Activated CD8-positive, alpha-beta memory T cell treated with anti-CD3 and anti-CD28 coated beads, Interleukin-2, amount 10 ng/mL, durations not matched to agents 7 days and 5 days (primary cell): ENCODE results near the gene NR2C1. TPM values are rescaled to one million over a fixed set of nuclear protein-coding genes. Genes with fewer than 3 reads are reported as not detected.

Experiments
- ATAC-seq: fragments of 150-1000 bp; cut with Tn5 transposase; one replicate; pipeline ENCODE4 v1.10.0; 2021; ENCODE audit warnings: moderate library complexity
- CTCF ChIA-PET: fragments of 350-600 bp; sonication (Branson Sonifier 250); formaldehyde crosslinking; loops from one replicate; lab custom pipeline; 2021; ENCODE audit warnings: antibody characterized with exemption; lab: Charles Lee
- DNase-seq: peaks from one replicate; pipeline ENCODE4 v3.0.0-alpha.2; 2020
- H3K27ac Mint-ChIP-seq: one replicate; pipeline ENCODE4 v1.8.0; 2021; ENCODE audit warnings: mild to moderate bottlenecking, mixed read lengths
- H3K27me3 Mint-ChIP-seq: one replicate; pipeline ENCODE4 v1.8.0; 2021; ENCODE audit warnings: mixed read lengths
- H3K36me3 Mint-ChIP-seq: one replicate; pipeline ENCODE4 v1.8.0; 2021; ENCODE audit warnings: mild to moderate bottlenecking, mixed read lengths
- H3K4me1 Mint-ChIP-seq: one replicate; pipeline ENCODE4 v1.8.0; 2021; ENCODE audit warnings: mixed read lengths
- H3K4me3 Mint-ChIP-seq: one replicate; pipeline ENCODE4 v1.8.0; 2021; ENCODE audit warnings: mild to moderate bottlenecking, moderate library complexity, mixed read lengths
- H3K9me3 Mint-ChIP-seq: one replicate; pipeline ENCODE4 v1.8.0; 2022; ENCODE audit warnings: low read depth, mixed read lengths
- total RNA-seq, 2 experiments: library from RNA; stranded (reverse); gene quantifications; one replicate each; pipeline ENCODE4 v1.2.3, GENCODE V29; 2021

Gene NR2C1
- 10 to 100 TPM; 35.5 to 40.9 TPM for total RNA-seq

DNA sequence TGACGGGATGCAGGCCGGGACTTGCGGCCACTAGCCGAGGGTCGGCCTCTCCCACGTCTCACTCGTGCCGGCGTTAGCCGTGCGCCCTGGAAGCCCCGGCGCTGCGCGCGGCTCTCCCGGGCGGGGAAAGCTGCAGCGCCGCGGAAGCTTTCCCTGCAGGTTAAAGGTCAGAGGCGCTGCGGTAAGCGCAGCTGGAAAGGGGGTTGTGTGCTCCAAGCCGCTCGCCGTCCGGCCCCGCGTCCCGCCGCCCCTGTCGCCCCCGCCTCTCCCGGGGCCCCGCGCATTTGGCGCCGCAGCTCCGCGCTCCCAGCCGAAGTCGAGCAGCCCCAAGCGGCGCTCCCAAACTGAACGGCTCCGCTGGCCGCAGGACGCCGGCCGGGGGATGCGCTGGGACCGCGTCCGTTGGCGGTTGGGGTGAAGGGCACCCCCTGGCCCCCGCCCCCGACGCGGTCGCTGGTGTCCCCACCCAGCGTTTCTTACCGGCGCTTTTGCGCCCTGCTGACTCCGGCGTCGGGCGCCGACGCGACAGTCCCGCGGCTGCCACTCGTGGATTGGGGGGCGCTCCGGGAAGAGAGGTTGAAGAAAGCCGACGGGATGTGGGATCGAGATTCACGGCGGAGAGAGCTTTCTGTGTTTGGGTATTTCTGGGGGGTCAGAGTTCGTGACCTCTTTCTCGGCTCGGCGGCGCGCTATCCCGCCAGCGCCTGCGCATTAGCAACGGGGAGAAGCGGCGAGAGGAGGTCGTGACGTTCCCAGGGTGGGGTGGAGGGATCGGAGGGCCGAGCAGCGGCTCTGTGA, at the start of gene NR2C1:
Gene NR2C1 (minus strand): TSS at position 719 of the 798 bp plus-strand sequence. CDS start 6,234 bp downstream, outside the sequence.
- Mint-ChIP-seq H3K4me3 (peak within 1 kb of the TSS; percentile 90), H3K4me1 (peaks cover 16% of the 10 kb centered on the region), H3K36me3 (peaks cover 7% of the 10 kb centered on the region), H3K27ac (peak within 1 kb of the TSS; percentile 91), H3K9me3 (no peaks in the 10 kb centered on the region), H3K27me3 (no peaks in the 10 kb centered on the region)
- CTCF ChIA-PET, result interaction anchor here (0.6 to 2.4 kb wide), 23 partner anchors 10 to 868 kb away, joined by 3 to 11 read pairs (median 4); partner anchors contain the start of genes FGD6, METAP2, NDUFA12 and VEZT
- DNase-seq, result peak; percentile 97
- ATAC-seq, result peak; percentile 97

DNA sequence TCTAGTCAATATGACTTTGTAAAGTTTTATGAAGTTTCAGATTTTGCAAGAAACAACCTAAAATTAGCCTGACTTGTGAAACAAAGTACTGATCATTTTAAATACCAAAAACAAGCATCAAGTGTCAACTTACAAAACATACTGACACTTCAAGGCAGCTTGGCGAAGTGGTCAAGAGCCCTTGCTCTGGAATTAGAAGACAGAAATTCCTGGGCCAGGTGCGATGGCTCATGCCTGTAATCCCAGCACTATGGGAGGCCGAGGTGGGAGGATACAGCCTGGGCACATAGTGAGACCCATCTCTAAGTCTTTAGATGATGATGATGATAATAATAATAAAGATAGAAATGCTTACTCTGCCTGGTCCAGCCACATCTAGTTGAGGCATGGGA, 45.4 kb upstream of the NR2C1 start:
- no peaks in the 10 kb centered on the region for H3K36me3 Mint-ChIP-seq
- DNase-seq, result no peak
- peaks cover 10% of the 10 kb centered on the region for H3K4me1 Mint-ChIP-seq
- no peaks in the 10 kb centered on the region for H3K9me3 Mint-ChIP-seq
- no peak for ATAC-seq
- no peaks in the 10 kb centered on the region for H3K27me3 Mint-ChIP-seq
- H3K27ac Mint-ChIP-seq, result no peak overlapping the region
- CTCF ChIA-PET, result interaction anchor here (1.3 to 3.3 kb wide), 2 partner anchors 416 to 420 kb away, joined by 4 to 16 read pairs; no protein-coding TSS in a partner anchor
- H3K4me3 Mint-ChIP-seq, result no peak overlapping the region

DNA sequence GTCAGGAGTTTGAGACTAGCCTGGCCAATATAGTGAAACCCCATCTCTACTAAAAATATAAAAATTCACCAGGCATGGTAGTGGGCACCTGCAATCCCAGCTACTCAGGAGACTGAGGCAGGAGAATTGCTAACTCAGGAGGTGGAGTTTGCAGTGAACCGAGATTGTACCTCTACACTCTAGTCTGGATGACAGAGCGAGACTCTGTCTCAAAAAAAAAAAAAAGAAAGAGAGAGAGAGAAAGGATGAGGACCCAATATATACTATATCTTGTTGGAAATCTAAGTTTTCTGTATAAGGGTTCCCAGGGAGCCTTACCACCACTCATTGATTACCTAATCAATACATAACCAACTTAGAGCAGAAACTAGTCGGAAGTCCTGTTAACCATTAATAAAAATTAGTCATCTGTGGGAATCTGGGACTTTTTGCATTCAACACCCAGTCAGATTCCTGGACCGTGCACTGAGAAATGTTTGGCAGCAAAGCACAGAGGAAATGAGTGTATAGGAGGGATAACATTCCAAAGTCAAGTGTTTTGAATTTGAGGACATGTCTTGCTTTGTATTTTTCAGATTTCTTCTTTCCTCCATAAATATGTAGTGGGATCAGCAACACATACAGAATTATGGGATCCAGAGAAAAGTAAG, 44.8 kb upstream of the NR2C1 start:
- Mint-ChIP-seq H3K27me3 (no peaks in the 10 kb centered on the region), H3K9me3 (no peaks in the 10 kb centered on the region), H3K4me1 (peaks cover 10% of the 10 kb centered on the region), H3K27ac (no peak overlapping the region), H3K4me3 (no peak overlapping the region), H3K36me3 (no peaks in the 10 kb centered on the region)
- ATAC-seq (no peak), DNase-seq (no peak)
- CTCF ChIA-PET, result interaction anchor here (2.2 to 3.3 kb wide), 2 partner anchors 417 to 421 kb away, joined by 16 to 31 read pairs; no protein-coding TSS in a partner anchor

DNA sequence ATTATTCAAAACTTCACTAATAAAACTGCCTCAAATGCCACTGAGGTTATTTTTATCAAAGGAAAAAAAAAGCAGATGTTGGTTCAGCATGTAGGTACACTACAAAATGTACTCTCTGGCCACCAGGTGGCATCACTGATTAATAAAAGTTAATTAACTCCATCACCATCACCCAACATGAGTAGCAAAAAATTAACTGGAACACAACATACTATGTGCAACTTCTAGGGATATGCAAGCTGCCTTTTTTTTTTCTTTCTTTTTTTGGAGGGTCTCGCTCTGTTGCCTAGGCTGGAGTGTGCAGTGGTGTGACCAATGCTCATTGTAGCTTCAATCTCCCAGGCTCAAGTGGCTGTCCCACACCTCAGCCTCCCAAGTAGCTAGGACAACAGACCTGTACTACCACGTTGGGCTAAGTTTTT, 43.8 kb upstream of the NR2C1 start:
- Mint-ChIP-seq H3K4me3 (no peak overlapping the region), H3K9me3 (no peaks in the 10 kb centered on the region), H3K4me1 (peaks cover 10% of the 10 kb centered on the region), H3K27me3 (no peaks in the 10 kb centered on the region), H3K27ac (no peak overlapping the region), H3K36me3 (no peaks in the 10 kb centered on the region)
- ATAC-seq (peak; percentile 88), DNase-seq (peak; percentile 70)
- CTCF ChIA-PET, result interaction anchor here (1.0 to 3.3 kb wide), 9 partner anchors 9 to 422 kb away, joined by 3 to 31 read pairs (median 4); partner anchors contain the start of genes FGD6, NR2C1 and VEZT

DNA sequence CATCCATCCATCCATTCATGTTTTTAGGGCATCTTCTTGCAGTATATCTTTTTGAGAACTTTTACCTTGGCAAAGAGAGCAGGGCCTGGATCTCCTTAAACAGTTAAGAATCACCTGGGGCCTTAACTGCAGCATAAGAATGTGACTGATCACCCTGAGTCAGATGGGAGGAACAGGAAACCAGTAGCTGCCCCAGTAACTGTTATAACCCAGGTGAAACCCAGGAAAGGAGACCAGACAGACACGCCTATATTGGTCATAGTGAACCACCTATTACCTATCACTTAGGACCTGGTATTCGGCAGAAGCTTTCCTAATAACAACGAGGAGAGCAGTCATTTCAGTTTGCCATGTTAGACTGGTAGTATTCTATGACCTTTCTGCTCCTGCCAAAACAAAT, 43.4 kb upstream of the NR2C1 start:
- H3K4me1 Mint-ChIP-seq, result peaks cover 10% of the 10 kb centered on the region
- CTCF ChIA-PET, result interaction anchor here (1.0 to 3.3 kb wide), 9 partner anchors 9 to 422 kb away, joined by 3 to 31 read pairs (median 4); partner anchors contain the start of genes FGD6, NR2C1 and VEZT
- no peaks in the 10 kb centered on the region for H3K27me3 Mint-ChIP-seq
- H3K36me3 Mint-ChIP-seq, result no peaks in the 10 kb centered on the region
- ATAC-seq, result peak; percentile 67
- H3K4me3 Mint-ChIP-seq, result peak overlapping the region; percentile 0
- peak overlapping the region; percentile 53 for H3K27ac Mint-ChIP-seq
- H3K9me3 Mint-ChIP-seq, result no peaks in the 10 kb centered on the region
- no peak for DNase-seq

DNA sequence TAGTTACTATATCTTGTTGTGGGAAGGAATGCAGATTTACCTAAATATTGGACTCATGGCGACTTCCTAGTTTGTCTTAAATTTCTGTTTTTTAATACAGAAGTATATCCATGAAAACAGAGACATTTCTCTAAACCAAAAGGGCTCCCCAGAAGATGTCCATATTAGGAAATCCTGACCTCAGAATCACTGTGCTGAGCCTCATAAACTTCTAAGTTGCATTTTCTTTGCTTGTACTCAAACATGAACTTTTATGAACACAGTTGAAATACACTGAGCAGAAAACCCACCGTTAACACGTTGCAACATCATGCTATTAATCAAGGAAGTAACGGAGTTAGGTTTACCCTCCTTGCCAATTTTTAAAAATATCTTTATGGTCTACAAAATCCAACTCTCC, 42.9 kb upstream of the NR2C1 start:
- ATAC-seq (no peak), DNase-seq (no peak)
- H3K4me3 Mint-ChIP-seq, result peak overlapping the region; percentile 0
- H3K9me3 Mint-ChIP-seq, result no peaks in the 10 kb centered on the region
- CTCF ChIA-PET, result interaction anchor here (1.0 to 3.3 kb wide), 9 partner anchors 9 to 423 kb away, joined by 3 to 31 read pairs (median 6); partner anchors contain the start of genes FGD6, NR2C1 and VEZT
- peaks cover 10% of the 10 kb centered on the region for H3K4me1 Mint-ChIP-seq
- H3K27me3 Mint-ChIP-seq, result no peaks in the 10 kb centered on the region
- H3K27ac Mint-ChIP-seq, result peak overlapping the region; percentile 53
- no peaks in the 10 kb centered on the region for H3K36me3 Mint-ChIP-seq

DNA sequence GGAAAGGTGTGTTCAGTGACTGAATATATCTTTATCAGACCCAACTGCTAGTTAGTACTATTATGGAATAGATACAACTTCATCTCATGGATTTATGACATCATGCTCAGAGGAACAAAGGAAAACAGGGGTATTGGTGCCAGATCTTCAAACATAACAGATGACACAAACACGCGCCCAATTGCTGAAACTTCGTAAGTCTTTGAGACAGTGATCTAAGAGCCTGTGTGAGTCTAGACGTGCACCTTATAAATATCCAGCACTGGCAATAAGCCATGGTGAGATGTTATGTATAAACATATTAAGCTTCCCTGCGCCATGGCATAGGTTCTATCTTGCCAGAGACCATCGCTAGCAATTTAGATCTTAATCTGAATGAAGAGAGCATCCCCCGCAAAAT, 42.2 kb upstream of the NR2C1 start:
- CTCF ChIA-PET, result interaction anchor here (1.7 to 3.3 kb wide), 4 partner anchors 10 to 423 kb away, joined by 6 to 16 read pairs (median 14); partner anchors contain the start of genes FGD6 and VEZT
- DNase-seq (no peak), ATAC-seq (no peak)
- H3K4me1 Mint-ChIP-seq, result peaks cover 10% of the 10 kb centered on the region
- no peak overlapping the region for H3K27ac Mint-ChIP-seq
- H3K27me3 Mint-ChIP-seq, result no peaks in the 10 kb centered on the region
- no peaks in the 10 kb centered on the region for H3K36me3 Mint-ChIP-seq
- H3K4me3 Mint-ChIP-seq, result no peak overlapping the region
- H3K9me3 Mint-ChIP-seq, result no peaks in the 10 kb centered on the region

DNA sequence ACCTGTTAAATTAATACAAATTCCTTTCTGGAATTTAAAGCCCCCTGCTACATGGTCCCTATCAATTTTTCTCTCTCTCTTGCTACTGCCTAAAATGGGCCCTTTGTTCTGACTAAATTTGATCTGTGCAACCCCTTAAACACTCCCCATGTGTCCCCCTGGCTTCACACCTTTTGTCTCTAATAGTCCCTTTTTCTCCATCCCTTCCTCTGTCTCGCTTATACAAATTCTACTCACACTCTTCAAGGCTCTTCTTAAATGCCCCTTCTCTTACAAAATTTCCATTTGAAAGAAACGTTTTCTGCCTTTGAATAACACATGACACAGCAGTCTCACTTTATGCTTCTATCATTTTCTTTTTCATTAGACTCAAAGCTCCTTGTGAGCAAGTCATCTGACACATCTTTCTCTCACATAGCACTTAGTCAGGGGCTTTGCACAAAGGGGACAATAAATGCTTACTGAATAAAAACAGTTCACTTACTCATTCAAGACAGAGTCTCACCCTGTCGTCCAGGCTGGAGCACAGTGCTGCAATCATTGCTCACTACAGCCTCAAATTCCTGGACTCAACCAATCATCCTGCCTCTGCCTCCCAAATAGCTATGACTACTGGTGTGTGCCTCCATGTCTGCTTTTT, 41.5 kb upstream of the NR2C1 start:
- no peak for DNase-seq
- Mint-ChIP-seq H3K36me3 (no peaks in the 10 kb centered on the region), H3K4me3 (no peak overlapping the region), H3K27ac (no peak overlapping the region), H3K9me3 (no peaks in the 10 kb centered on the region), H3K27me3 (no peaks in the 10 kb centered on the region), H3K4me1 (peaks cover 10% of the 10 kb centered on the region)
- no peak for ATAC-seq
- CTCF ChIA-PET, result interaction anchor here (1.8 kb wide), 1 partner anchor 419 kb away, joined by 11 read pairs; no protein-coding TSS in a partner anchor

DNA sequence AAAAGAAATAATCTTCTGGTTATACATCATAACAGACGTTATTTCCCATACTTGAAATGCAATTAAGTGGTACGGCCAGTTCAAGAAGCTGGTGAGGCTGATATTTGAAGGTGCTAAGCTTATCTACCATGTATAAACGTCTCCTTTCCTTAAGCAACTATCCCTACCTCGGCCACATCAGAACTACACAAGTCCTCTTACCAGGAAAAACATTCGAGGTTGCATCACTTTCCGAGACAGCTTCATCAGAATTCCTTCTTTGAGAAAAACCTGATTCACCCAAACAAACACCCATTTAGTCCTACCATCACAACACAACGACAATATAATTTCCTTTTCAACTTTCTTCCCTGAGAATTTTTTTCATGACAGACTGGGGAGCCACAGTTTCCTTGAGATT, 33.9 kb upstream of the NR2C1 start:
- ATAC-seq (no peak), DNase-seq (no peak)
- Mint-ChIP-seq H3K9me3 (no peaks in the 10 kb centered on the region), H3K27ac (no peak overlapping the region), H3K4me1 (peaks cover 17% of the 10 kb centered on the region), H3K27me3 (no peaks in the 10 kb centered on the region), H3K4me3 (no peak overlapping the region), H3K36me3 (no peaks in the 10 kb centered on the region)
- CTCF ChIA-PET, result no interaction called here

DNA sequence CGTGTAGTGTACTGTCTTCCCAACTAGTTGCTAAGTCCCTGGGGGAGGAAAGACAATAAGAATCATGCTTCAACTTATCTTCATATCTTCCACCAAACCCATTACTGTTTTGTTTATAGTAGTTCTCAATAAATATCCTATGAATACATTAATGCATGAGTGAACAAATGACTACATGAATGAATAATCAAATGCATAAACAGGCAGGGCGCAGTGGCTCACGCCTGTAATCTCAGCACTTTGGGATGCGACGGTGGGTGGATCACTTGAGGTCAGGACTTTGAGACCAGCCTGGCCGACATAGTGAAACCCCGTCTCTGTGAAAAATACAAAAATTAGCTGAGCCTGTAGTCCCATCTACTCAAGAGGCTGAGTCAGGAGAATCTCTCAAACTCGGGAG, 32.1 kb upstream of the NR2C1 start:
- ATAC-seq (no peak), DNase-seq (no peak)
- Mint-ChIP-seq H3K27ac (no peak overlapping the region), H3K27me3 (no peaks in the 10 kb centered on the region), H3K4me3 (no peak overlapping the region), H3K4me1 (peaks cover 19% of the 10 kb centered on the region), H3K9me3 (no peaks in the 10 kb centered on the region), H3K36me3 (no peaks in the 10 kb centered on the region)
- CTCF ChIA-PET, result interaction anchor here (1.0 kb wide), 1 partner anchor 11 kb away, joined by 6 read pairs; no protein-coding TSS in a partner anchor

DNA sequence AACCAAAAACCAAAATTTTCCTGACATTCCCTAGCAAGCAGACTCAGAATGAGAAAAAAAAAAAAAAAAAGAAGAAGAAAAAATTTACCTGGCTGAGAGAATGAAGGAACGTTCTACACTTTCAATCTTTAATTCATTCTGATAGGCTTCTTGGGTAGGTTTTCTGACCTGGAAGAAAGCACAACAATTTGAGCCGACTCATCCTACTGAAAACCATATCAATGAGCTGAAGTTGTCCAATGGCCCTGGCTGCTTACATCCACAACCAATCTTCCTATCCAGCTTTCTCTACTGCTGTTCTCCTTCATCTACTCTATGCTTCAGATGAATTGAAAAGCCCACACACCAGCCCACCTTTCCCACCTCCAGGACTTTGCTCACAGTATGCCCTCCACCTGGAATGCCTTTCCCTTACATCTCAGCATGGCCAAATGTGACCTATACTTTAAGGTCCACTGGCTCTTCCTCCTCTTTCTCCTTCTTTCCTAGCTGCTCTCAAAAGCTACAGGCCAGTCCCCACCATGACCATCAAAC, 31.6 kb upstream of the NR2C1 start:
- Mint-ChIP-seq H3K9me3 (no peaks in the 10 kb centered on the region), H3K36me3 (no peaks in the 10 kb centered on the region), H3K4me3 (no peak overlapping the region), H3K27me3 (no peaks in the 10 kb centered on the region), H3K4me1 (peaks cover 19% of the 10 kb centered on the region), H3K27ac (no peak overlapping the region)
- ATAC-seq (no peak), DNase-seq (no peak)
- CTCF ChIA-PET, result interaction anchor here (1.3 kb wide), 1 partner anchor 112 kb away, joined by 4 read pairs; the partner anchor contains the start of genes FGD6 and VEZT

DNA sequence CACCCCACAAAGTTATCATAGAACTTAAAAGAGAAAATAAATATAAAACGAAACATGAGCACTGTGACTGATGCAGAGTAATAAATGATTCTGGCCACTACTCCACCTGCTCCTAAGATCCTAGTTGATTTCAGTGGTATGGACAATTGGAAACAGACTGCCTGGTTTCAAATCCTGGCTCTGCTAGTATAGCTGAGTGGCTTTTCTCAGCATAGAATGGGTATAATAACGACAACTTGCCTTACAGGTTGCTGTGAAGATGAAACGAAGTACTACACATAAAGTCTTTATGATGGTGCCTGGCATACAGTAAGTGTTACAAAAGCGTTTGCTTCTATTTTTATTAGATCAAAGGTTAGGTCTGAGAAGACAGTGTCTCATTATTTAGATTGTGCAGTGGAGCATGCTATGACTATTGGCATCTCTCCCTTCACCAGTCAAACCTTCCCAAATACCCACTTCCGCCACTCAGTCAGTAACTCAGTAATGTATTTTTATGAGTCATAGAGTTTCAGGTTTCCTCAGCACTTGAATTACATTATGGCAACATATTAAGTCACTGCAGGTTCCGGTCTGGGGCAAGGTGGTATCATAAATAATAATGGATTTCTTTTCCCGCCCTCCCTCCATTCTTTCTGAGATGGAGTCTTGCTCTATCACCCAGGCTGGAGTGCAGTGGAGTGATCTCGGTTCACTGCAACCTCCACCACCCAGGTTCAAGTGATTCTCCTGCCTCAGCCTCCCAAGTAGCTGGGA, 29.7 kb upstream of the NR2C1 start:
- peak; percentile 81 for DNase-seq
- CTCF ChIA-PET, result interaction anchor here (1.3 kb wide), 1 partner anchor 30 kb away, joined by 5 read pairs; the partner anchor contains the start of gene NR2C1
- Mint-ChIP-seq H3K27ac (peak overlapping the region; percentile 80), H3K27me3 (no peaks in the 10 kb centered on the region), H3K9me3 (no peaks in the 10 kb centered on the region), H3K36me3 (no peaks in the 10 kb centered on the region), H3K4me1 (peaks cover 19% of the 10 kb centered on the region), H3K4me3 (peak overlapping the region; percentile 21)
- peak; percentile 100 for ATAC-seq
